Natural killer cell treated with Interleukin-12 subunit alpha and Interleukin-12 subunit beta and Interleukin-15 and Interleukin-18, amount 100 ng/mL, for 72 hours (primary cell): ENCODE results near the gene FAM53A. TPM values are rescaled to one million over a fixed set of nuclear protein-coding genes. Genes with fewer than 3 reads are reported as not detected.

Experiments used
- ATAC-seq, 2 donors: fragments of 150-1000 bp; cut with Tn5 transposase in 1 of 2; sonication (Bioruptor Pico), chemical (Tn5 transposase) in 1 of 2; 2 replicates each; pipeline ENCODE4 v1.10.0; 2021
- DNase-seq: peaks from one replicate; pipeline ENCODE4 v3.0.0; 2022; ENCODE audit warnings: low spot score
- H3K27ac Mint-ChIP-seq, 2 donors: 1 replicate in 1 of 2; 2 replicates in 1 of 2; pipeline ENCODE4 v1.8.0; 2022; ENCODE audit warnings: mixed read lengths in 2 of 2, mild to moderate bottlenecking in 1 of 2, moderate library complexity in 1 of 2
- H3K27me3 Mint-ChIP-seq, 2 donors: 1 replicate in 1 of 2; 2 replicates in 1 of 2; pipeline ENCODE4 v1.8.0; 2022; ENCODE audit warnings: mixed read lengths in 2 of 2
- H3K36me3 Mint-ChIP-seq: one replicate; pipeline ENCODE4 v1.8.0; 2022; ENCODE audit warnings: mixed read lengths
- H3K4me1 Mint-ChIP-seq, 2 donors: 1 replicate in 1 of 2; 2 replicates in 1 of 2; pipeline ENCODE4 v1.8.0; 2022; ENCODE audit warnings: low read depth in 2 of 2, mixed read lengths in 2 of 2, mild to moderate bottlenecking in 1 of 2
- H3K4me3 Mint-ChIP-seq: one replicate; pipeline ENCODE4 v1.8.0; 2022; ENCODE audit warnings: mixed read lengths
- H3K9me3 Mint-ChIP-seq: 2 replicates; pipeline ENCODE4 v1.8.0; 2022; ENCODE audit warnings: mixed read lengths
- total RNA-seq, 2 donors: library from RNA; stranded (reverse); gene quantifications; one replicate each; pipeline ENCODE4 v1.2.3, GENCODE V29; 2022

The FAM53A gene
- total RNA-seq, 2 donors from 2014 or later: 0.78 to 6.2 TPM

DNA sequence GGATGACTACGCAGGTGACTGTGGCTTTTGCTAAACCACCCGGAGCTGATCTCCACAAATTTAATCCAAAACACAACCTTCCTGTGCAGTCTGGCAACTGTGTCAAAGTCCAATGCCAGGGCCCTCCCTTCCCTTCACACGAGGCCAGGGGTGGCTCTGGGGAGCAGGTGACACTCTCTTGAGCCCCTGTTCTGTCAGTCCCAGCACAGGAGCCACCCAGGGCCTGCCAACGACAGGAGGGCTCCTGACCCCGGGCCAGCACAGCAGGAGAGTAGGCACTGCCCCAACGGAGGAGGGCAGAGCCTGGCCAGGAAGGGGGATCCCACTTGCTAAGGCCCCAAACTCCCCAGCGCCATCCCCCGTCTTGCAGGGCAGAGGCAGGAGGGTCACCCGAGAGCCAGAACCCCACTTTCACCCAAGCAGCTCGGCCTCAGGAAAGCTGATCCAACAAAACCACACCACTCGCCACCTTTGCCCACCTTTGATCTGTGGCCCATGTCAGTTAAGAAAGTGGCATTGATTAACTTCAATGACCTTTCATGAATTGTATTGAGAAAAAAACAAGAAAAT, 44.7 kb downstream of the FAM53A start:
- no peaks in the 10 kb centered on the region for H3K27me3 Mint-ChIP-seq

GRCh38 chr4:1638873-1639272, 45.2 kb downstream of the FAM53A start:
- no peaks in the 10 kb centered on the region for H3K27me3 Mint-ChIP-seq
- H3K36me3 Mint-ChIP-seq: no peaks in the 10 kb centered on the region
- H3K4me1 Mint-ChIP-seq: no peaks in the 10 kb centered on the region
- no peaks in the 10 kb centered on the region for H3K9me3 Mint-ChIP-seq
- DNase-seq: no peak
- H3K4me3 Mint-ChIP-seq: no peak overlapping the region
- ATAC-seq: peak in 1 of 2 donors; percentile 29
- no peak overlapping the region for H3K27ac Mint-ChIP-seq

More for the DNA sequence above, 44.7 kb downstream of the FAM53A start:
- H3K36me3 Mint-ChIP-seq: no peaks in the 10 kb centered on the region
- no peak overlapping the region for H3K27ac Mint-ChIP-seq
- no peak overlapping the region for H3K4me3 Mint-ChIP-seq
- H3K9me3 Mint-ChIP-seq: no peaks in the 10 kb centered on the region
- DNase-seq (no peak), ATAC-seq (no peak)
- H3K4me1 Mint-ChIP-seq: no peaks in the 10 kb centered on the region

DNA sequence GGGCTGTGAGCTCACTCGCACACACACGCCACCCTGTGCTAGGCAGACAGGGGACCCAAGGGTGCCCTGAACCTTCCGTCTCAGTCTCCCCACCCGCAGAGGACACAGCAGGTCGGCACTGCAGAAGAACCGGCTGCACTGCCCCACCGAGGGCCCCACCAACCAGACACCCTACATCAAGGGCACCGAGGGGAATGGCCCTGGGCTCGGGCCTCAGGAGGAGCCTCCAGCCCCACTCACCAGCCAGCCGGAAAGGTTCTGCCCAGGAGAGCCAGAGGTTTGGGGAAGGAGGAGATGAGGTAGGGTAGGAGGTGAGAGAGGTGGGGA, 45.9 kb downstream of the FAM53A start:
- Mint-ChIP-seq H3K4me3 (no peak overlapping the region), H3K9me3 (no peaks in the 10 kb centered on the region), H3K27me3 (peaks cover 0 to 2% of the 10 kb centered on the region in 2 donors), H3K36me3 (no peaks in the 10 kb centered on the region), H3K27ac (no peak overlapping the region), H3K4me1 (no peaks in the 10 kb centered on the region)
- ATAC-seq (peak in 1 of 2 donors; percentile 13), DNase-seq (no peak)

- DNase-seq (no peak), ATAC-seq (no peak)
- H3K9me3 Mint-ChIP-seq: no peaks in the 10 kb centered on the region
- peaks cover 0 to 6% of the 10 kb centered on the region in 2 donors for H3K27me3 Mint-ChIP-seq
- no peaks in the 10 kb centered on the region for H3K4me1 Mint-ChIP-seq
- H3K4me3 Mint-ChIP-seq: no peak overlapping the region
- H3K36me3 Mint-ChIP-seq: no peaks in the 10 kb centered on the region
- H3K27ac Mint-ChIP-seq: no peak overlapping the region
Observed at GRCh38 chr4:1637580-1638271, 46.4 kb downstream of the FAM53A start.

DNA sequence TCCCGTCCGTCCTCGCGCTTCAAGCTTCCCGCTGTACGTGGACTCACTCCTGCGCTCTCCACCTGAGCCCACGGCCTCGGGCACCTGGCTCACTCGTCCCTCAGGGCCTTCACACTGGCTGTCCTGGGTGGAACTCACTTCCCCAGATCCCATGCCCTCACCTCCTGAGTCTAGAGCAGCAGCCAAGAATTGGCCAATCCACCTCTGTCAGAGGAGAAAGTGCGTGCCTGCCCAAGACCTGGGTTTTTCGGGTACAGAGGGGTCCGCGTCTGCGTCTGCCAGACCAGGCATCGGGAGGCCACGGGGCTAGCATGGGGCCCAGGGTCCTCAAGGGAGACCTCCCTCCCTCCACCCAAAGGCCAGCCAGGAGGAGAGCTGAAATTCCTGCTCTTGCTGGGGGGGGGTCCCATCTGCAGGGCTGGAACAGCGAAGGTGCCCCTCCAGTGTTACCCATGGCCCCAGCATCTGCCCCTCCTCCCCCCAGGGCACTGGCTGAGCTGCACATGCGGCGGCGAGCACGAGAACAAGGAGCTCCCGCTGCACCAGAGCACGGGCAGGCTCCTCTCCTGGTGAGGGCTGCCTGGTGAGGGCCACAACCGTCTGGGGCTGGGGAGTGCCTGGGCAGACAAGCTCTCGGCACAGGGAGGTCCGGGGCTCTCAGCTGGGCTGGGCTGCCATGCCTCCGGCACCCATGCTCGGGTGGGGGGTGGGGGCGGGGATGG, 47.5 kb downstream of the FAM53A start:
- no peak overlapping the region for H3K4me3 Mint-ChIP-seq
- ATAC-seq (no peak), DNase-seq (no peak)
- H3K27ac Mint-ChIP-seq: no peak overlapping the region
- peaks cover 0 to 6% of the 10 kb centered on the region in 2 donors for H3K27me3 Mint-ChIP-seq
- no peaks in the 10 kb centered on the region for H3K4me1 Mint-ChIP-seq
- H3K36me3 Mint-ChIP-seq: no peaks in the 10 kb centered on the region
- H3K9me3 Mint-ChIP-seq: no peaks in the 10 kb centered on the region

DNA sequence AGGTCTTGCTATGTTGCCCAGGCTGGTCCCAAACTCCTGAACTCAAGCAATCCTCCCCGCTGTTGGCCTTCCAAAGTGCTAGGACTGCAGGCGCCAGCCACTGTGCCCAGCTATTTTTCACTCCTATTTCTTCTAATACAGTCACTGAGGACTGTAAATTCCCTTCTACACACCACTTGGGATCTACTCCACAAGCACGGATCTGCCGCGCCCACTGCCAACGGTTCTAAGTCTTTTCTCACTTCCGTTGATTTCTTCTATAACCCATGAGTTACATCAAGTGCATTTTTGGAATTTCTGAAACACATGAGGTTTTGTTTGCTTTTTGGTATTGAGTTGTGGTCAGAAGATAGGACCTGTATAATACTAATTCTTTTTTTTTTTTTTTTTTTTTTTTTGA, 48.6 kb downstream of the FAM53A start:
- Mint-ChIP-seq H3K9me3 (no peaks in the 10 kb centered on the region), H3K36me3 (no peaks in the 10 kb centered on the region), H3K27ac (no peak overlapping the region), H3K4me3 (no peak overlapping the region), H3K4me1 (no peaks in the 10 kb centered on the region), H3K27me3 (peaks cover 0 to 6% of the 10 kb centered on the region in 2 donors)
- no peak for ATAC-seq
- no peak for DNase-seq

GRCh38 chr4:1633993-1634392, 50.1 kb downstream of the FAM53A start:
- no peak overlapping the region for H3K27ac Mint-ChIP-seq
- H3K4me3 Mint-ChIP-seq: no peak overlapping the region
- H3K4me1 Mint-ChIP-seq: no peaks in the 10 kb centered on the region
- no peaks in the 10 kb centered on the region for H3K9me3 Mint-ChIP-seq
- no peaks in the 10 kb centered on the region for H3K36me3 Mint-ChIP-seq
- ATAC-seq (no peak), DNase-seq (no peak)
- H3K27me3 Mint-ChIP-seq: peaks cover 0 to 6% of the 10 kb centered on the region in 2 donors

DNA sequence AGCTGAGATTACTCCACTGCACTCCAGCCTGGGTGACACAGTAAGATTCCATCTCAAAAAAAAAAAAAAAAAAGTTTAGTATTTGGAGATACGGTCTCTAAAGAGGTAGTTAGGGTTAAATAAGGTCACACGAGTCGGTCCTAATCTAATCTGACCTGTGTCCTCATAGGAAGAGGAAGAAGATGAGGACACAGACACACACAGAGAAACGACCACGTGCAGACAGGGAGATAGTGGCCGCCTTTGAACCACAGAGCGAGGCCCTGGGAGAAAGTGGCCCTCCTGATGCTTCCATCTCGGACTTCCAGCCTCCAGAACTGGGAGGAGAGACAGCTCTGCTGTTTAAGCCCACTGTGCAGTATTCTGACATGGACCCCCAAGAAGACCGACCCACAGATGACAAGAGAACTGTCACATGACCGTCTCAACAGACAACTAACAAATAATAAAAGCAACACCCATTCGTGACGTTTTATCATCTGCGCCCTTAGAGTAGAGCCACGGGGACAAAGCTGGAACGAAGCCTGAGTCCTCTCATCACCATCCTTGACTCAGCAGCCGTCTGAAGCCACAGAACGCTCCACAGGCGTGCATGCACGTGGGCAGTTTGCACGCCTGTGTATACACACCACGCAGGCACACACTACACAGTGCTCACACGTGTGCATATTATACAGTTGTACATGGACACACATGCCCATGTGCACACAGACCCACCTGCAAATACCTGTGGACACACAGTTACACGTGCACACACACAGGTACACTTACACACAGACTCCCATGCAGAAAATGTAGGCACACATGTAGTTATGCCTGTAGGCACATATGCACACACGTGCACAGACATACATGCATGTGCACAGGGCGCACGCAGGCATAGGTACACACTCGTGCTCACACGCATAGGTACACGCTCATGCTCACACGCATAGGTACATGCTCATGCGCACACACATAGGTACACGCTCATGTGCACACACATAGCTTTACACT, 51.7 kb downstream of the FAM53A start:
- no peak overlapping the region for H3K27ac Mint-ChIP-seq
- no peaks in the 10 kb centered on the region for H3K4me1 Mint-ChIP-seq
- peaks cover 0 to 6% of the 10 kb centered on the region in 2 donors for H3K27me3 Mint-ChIP-seq
- no peak for DNase-seq
- ATAC-seq: no peak
- H3K4me3 Mint-ChIP-seq: no peak overlapping the region
- no peaks in the 10 kb centered on the region for H3K9me3 Mint-ChIP-seq
- H3K36me3 Mint-ChIP-seq: no peaks in the 10 kb centered on the region

- Mint-ChIP-seq H3K27ac (no peak overlapping the region), H3K4me1 (no peaks in the 10 kb centered on the region), H3K27me3 (peaks cover 0 to 6% of the 10 kb centered on the region in 2 donors), H3K4me3 (no peak overlapping the region), H3K36me3 (no peaks in the 10 kb centered on the region), H3K9me3 (no peaks in the 10 kb centered on the region)
- ATAC-seq (no peak), DNase-seq (no peak)
Observed at GRCh38 chr4:1631136-1631535, 53.0 kb downstream of the FAM53A start.

- no peaks in the 10 kb centered on the region for H3K36me3 Mint-ChIP-seq
- ATAC-seq (no peak), DNase-seq (no peak)
- no peak overlapping the region for H3K27ac Mint-ChIP-seq
- no peak overlapping the region for H3K4me3 Mint-ChIP-seq
- H3K4me1 Mint-ChIP-seq: no peaks in the 10 kb centered on the region
- H3K27me3 Mint-ChIP-seq: peaks cover 0 to 6% of the 10 kb centered on the region in 2 donors
- no peaks in the 10 kb centered on the region for H3K9me3 Mint-ChIP-seq
Observed at GRCh38 chr4:1630266-1630665, 53.8 kb downstream of the FAM53A start.

DNA sequence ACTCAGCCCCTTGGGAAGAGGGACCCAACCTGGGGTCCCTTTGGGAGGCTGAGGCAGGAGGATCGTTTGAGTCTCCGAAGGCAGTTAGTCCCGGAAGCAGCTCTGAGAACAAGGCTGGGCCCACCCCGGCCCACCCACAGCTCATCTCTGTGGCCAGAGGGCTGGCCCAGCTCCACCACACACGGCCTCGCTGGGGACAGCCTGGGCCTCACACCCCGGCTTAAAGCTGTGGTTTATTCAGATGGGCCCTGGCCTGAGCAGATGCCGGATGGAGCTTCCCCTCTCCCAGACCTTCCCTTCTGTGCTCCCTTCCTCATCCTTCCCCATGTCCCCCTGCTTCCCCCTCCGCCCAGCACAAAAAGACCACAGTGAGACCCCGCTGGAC, 54.4 kb downstream of the FAM53A start:
- Mint-ChIP-seq H3K36me3 (no peaks in the 10 kb centered on the region), H3K4me3 (no peak overlapping the region), H3K27me3 (peaks cover 0 to 6% of the 10 kb centered on the region in 2 donors), H3K4me1 (no peaks in the 10 kb centered on the region), H3K27ac (no peak overlapping the region), H3K9me3 (no peaks in the 10 kb centered on the region)
- ATAC-seq (no peak), DNase-seq (no peak)

DNA sequence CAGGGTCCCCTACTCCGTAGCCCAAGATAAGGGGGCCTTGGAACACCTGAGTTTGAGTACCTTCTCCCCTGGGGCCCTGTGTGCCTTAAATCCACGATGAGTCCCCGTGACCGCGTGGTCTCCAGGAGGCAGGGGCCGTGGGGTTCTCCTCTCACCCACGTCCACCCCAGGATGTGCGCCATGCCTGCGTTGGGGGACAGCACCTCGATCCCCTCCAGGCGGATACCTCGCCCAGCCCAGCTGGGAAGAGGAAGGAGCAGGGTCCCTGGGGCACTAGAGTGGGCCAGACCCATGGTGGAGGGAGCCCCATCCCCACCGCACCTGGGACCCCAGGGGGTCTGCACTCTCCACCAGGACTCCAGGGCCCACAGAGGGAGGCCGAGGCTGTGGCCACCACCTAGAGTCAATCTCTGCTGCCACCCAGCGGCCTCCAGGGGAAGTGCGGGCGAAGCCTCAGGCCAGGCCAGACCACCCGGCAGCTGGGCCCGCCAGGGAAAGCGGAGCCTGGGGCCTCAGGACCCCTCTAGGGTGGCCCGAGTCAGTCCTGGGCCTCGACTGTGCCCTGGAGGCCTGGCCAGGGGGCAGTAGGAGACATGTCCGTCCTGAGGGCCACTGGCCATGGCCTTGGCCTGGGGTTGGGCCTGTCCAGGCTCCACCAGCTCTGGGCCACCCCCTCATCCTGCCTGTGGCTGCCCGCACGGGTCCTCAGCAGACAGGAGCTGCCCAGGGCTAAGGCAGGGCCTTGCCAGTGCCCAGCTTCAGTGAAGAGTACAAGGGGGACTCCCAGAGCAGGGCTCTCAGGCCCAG, 55.0 kb downstream of the FAM53A start:
- H3K4me1 Mint-ChIP-seq: no peaks in the 10 kb centered on the region
- peaks cover 0 to 6% of the 10 kb centered on the region in 2 donors for H3K27me3 Mint-ChIP-seq
- no peaks in the 10 kb centered on the region for H3K9me3 Mint-ChIP-seq
- no peak overlapping the region for H3K27ac Mint-ChIP-seq
- peak; percentile 65 to 74 for ATAC-seq
- no peaks in the 10 kb centered on the region for H3K36me3 Mint-ChIP-seq
- peak; percentile 67 for DNase-seq
- no peak overlapping the region for H3K4me3 Mint-ChIP-seq
